Measurements from ENCODE around the gene LOXL3. TPM values are rescaled to one million over a fixed set of nuclear protein-coding genes. Genes with fewer than 3 reads are reported as not detected.

LOXL3 gene
- total RNA-seq, 1 donor from 2014 or later = 62.1 TPM

- peaks cover 16% of the 10 kb centered on the region for H3K36me3 Mint-ChIP-seq (ENCODE audit: unreplicated experiment)
- TF ChIP-seq CTCF (IDR thresholded peaks at IDR 0.05) = no peak
- peak overlapping the region; percentile 83 for H3K27ac Mint-ChIP-seq (ENCODE audit: unreplicated experiment)
- no peaks in the 10 kb centered on the region for H3K9me3 Mint-ChIP-seq (ENCODE audit: unreplicated experiment)
- peak overlapping the region; percentile 71 for H3K4me3 Mint-ChIP-seq (ENCODE audit: unreplicated experiment)
- no peak for DNase-seq (ENCODE audit: extremely low spot score, unreplicated experiment)
- peaks cover 68% of the 10 kb centered on the region for H3K4me1 Mint-ChIP-seq (ENCODE audit: unreplicated experiment)
- H3K27me3 Mint-ChIP-seq (ENCODE audit: unreplicated experiment) = peaks cover 24% of the 10 kb centered on the region
Measured at GRCh38 chr2:74504591-74504990, 49.2 kb downstream of the LOXL3 start.

GRCh38 chr2:74503506-74504475 lies 50.0 kb downstream of the LOXL3 start:
- no peaks in the 10 kb centered on the region for H3K9me3 Mint-ChIP-seq (ENCODE audit: unreplicated experiment)
- peak overlapping the region; percentile 71 for H3K4me3 Mint-ChIP-seq (ENCODE audit: unreplicated experiment)
- peaks cover 16% of the 10 kb centered on the region for H3K36me3 Mint-ChIP-seq (ENCODE audit: unreplicated experiment)
- H3K4me1 Mint-ChIP-seq (ENCODE audit: unreplicated experiment) = peaks cover 73% of the 10 kb centered on the region
- peaks cover 27% of the 10 kb centered on the region for H3K27me3 Mint-ChIP-seq (ENCODE audit: unreplicated experiment)
- no peak for DNase-seq (ENCODE audit: extremely low spot score, unreplicated experiment)
- TF ChIP-seq CTCF (IDR thresholded peaks at IDR 0.05) = no peak
- H3K27ac Mint-ChIP-seq (ENCODE audit: unreplicated experiment) = peak overlapping the region; percentile 83

- peak; percentile 92 for DNase-seq (ENCODE audit: extremely low spot score, unreplicated experiment)
- Mint-ChIP-seq H3K36me3 (ENCODE audit: unreplicated experiment) (peaks cover 16% of the 10 kb centered on the region), H3K27me3 (ENCODE audit: unreplicated experiment) (peaks cover 29% of the 10 kb centered on the region), H3K9me3 (ENCODE audit: unreplicated experiment) (no peaks in the 10 kb centered on the region), H3K27ac (ENCODE audit: unreplicated experiment) (peak overlapping the region; percentile 83), H3K4me1 (ENCODE audit: unreplicated experiment) (peaks cover 73% of the 10 kb centered on the region), H3K4me3 (ENCODE audit: unreplicated experiment) (peak overlapping the region; percentile 71)
- peak; percentile 40 for TF ChIP-seq CTCF (IDR thresholded peaks at IDR 0.05)
Measured at GRCh38 chr2:74502720-74503505, 50.8 kb downstream of the LOXL3 start.

- Mint-ChIP-seq H3K27ac (ENCODE audit: unreplicated experiment) (no peak overlapping the region), H3K4me3 (ENCODE audit: unreplicated experiment) (peak overlapping the region; percentile 71), H3K4me1 (ENCODE audit: unreplicated experiment) (peaks cover 76% of the 10 kb centered on the region), H3K36me3 (ENCODE audit: unreplicated experiment) (peaks cover 19% of the 10 kb centered on the region), H3K9me3 (ENCODE audit: unreplicated experiment) (no peaks in the 10 kb centered on the region), H3K27me3 (ENCODE audit: unreplicated experiment) (peaks cover 36% of the 10 kb centered on the region)
- TF ChIP-seq CTCF (IDR thresholded peaks at IDR 0.05) = no peak
- DNase-seq (ENCODE audit: extremely low spot score, unreplicated experiment) = no peak
Measured at GRCh38 chr2:74502147-74502719, 51.5 kb downstream of the LOXL3 start.

All from osteocyte (in vitro differentiated cells).